Measurements from ENCODE around the gene PPM1D.
A peak's percentile ranks its signal among the peaks of the same experiment; 100 is the strongest.

PPM1D gene

DNA sequence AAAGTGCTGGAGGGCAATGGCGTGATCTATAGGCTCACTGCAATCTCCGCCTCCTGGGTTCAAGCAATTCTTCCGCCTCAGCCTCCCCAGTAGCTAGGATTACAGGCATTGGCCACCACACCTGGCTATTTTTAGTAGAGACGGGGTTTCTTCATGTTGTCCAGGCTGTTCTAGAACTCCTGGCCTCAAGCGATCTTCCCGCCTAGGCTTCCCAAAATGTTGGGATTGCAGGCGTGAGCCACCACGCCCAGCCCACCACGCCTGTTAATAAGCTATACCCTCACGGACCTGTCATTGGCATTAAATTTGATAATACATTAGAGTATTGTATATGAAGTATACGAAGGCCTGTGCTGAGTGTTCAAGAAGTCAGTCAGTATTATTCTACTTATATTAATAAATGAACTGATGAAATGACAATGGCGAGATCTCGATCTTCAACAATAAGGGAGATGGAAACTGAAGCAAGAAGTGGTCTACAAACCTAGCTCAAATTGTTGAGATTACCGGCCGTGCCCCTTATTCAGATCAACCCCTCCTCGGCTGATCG lies 76.8 kb downstream of the PPM1D start:
- DNase-seq, result no peak

DNA sequence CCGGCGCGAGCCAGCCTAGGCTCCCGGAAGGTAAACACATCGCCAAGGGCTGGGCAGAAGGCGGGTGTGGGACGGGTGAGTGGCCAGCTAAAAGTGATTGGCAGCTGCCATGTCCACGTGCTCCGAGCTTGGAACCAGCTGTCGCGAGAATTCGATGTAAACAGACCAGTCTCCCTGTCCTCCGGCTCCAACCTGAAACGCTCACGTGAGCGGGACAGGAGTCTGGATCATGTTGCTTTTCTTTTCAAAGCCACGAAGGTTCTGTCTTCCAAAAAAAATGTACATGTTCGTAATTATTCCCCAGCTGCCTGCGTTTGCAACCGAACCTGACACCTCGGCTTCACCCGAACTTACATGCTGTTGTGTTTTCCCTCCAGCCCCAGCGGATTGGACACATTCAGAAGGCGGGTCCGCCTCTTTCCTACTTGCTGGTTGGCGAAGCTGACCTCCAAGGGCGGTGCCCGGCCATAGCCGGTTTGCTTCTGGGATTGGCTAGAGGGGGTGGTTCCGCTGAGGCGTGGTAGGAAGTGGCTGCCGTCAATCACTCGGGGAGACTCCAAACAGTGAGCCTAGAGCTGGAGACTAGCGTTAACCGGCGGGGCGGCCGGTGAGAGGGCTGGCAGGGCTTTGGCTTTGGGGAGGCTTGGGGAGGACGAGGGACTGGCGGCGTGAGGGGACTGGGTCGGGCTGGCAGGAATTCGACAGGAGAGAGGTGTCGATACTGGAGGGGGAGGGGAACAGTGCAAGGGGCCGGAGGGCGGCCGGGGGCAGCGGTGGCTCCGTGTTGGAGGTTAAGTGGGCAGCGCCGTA lies 77.5 kb downstream of the PPM1D start, which contains the start of gene BCAS3:
Gene BCAS3, plus strand, starts transcription at position 544 of the 810 bp plus-strand sequence.
- DNase-seq, result peak; percentile 98

DNA sequence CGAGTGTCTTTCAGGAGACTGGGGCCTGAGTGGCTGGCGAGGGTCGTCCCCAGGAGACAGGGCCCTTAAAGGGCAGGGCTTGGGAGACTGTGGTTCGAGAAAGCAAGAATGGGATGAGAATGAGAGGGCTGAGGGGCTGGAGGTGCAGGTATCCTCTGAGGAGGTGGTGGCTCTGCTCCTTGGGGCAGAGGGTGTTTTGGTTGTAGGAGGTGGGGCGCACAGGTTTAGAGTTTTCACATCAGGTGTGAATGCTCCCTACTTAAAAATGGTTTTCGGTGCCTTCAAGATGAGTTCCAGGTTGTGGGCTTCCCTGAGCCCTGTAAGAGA lies 78.1 kb downstream of the PPM1D start:
- DNase-seq, result peak; percentile 31

DNA sequence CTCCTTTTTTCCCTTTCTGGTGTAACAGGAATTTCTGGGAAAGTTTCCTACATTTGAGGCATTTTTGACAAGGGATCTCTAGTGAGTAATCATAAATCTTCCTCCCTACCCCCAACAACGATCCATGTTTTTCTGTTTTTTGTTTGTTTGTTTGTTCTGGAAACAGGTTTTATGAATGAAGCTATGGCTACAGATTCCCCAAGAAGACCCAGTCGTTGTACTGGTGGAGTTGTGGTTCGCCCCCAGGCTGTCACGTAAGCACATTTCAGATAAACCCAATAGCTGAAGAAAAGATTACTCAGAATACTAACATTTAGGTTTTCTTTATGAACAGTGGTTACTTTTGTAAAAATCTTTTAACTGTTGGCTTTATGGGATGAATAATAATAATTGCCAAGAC lies 79.3 kb downstream of the PPM1D start:
- DNase-seq, result no peak

DNA sequence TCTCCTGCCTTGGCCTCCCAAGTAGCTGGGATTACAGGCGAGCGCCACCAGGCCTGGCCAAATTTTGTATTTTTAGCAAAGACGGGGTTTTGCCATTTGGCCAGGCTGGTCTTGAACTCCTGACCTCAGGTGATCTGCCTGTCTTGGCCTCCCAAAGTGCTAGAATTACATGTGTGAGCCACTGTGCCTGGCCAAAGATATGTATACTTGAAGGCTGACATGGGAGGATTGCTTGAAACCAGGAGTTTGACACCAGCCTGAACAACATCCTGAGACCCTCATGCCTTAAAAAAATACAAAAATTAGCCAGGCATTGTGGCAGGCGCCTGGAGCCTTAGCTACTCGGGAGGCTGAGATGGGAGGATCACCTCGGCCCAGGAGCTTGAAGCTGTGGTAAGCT lies 80.8 kb downstream of the PPM1D start:
- DNase-seq, result no peak

DNA sequence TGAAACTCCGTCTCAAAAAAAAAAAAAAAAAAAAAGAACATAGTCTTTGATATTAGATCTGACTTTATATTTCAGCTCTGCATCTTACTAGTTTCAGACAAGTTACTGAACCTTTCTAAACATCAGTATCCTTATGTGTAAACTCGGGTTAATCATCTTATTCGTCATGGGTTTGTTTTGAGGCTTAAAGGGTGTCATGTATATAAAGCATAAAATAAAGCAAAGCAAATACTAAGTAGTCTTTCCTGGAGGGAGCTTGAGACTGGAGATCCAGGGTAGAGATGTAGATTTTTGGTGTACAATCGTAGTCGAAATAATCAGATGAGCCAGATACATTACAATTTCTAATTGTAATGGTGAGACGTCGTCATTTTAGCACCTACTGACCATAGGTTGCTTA lies 85.4 kb downstream of the PPM1D start:
- DNase-seq, result no peak

DNA sequence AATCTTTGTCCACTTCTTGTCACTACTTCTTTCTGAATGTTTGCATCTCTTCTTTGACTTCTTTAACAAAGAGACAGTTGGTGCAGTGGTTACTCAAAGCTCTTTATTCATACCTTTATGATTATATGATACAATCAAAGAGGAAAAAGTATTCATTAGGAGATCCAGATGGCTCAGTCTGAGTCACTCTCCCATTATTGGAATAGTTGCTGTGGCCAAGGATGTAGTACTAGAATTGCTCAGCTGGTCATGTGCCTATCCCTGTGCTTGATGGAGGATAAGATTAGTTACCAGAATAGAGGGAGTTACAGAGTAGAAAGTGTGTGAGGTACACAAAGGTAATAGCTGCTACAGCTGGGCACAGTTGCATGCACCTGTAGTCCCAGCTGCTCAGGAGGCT lies 96.0 kb downstream of the PPM1D start:
- DNase-seq, result no peak

DNA sequence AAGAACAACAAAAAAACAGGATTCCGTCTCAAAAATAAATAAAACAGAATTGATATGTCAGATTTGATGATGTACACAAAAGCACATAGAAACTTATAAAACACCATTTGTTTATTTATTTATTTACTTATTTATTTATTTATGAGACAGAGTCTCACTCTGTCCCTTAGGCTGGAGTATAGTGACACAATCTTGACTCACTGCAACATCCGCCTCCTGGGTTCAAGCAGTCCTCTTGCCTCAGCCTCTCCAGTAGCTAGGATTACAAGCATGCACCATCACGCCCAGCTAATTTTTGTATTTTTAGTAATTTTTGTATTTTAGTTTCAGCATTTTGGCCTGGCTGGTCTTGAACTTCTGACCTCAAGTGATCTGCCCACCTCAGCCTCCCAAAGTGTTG lies 99.1 kb downstream of the PPM1D start:
- no peak for DNase-seq

DNA sequence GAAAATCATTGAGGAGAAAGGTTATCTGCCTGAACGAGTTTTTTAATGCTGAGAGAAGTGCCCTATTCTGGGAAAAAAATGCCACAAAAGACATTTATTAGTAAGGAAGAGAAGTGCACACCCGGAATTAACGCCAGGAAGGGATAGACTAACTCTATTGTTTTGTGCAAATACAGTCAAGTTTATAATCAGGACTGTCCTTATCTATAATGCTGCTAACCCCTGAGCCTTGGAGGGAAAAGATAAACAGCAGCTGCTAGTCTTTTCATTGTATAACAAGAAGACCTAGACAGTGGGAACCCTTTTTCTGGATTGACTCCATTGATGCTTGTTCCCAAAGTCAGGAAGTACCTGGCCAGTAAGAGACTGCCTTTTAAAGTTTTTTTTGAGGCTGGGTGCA lies 104.2 kb downstream of the PPM1D start:
- DNase-seq, result no peak

DNA sequence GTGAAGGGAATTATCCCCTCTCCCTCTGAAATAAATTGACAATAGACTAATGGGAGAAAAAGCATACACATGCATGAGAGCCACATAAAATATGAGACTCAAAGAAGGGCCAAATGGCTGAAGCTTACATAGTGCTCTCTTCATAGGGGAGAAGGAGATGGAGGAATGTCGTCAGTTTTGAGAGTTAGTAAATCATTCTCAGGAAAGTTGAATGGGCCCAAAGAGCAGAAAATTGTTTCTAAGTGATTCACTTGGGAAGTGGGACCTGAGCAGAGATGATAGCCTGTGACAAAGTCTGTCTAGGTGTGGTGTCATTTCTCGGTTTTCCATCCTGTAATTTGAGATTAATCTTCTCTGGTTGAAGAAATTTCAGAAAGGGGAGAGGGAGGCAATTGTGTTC lies 112.7 kb downstream of the PPM1D start:
- no peak for DNase-seq

DNA sequence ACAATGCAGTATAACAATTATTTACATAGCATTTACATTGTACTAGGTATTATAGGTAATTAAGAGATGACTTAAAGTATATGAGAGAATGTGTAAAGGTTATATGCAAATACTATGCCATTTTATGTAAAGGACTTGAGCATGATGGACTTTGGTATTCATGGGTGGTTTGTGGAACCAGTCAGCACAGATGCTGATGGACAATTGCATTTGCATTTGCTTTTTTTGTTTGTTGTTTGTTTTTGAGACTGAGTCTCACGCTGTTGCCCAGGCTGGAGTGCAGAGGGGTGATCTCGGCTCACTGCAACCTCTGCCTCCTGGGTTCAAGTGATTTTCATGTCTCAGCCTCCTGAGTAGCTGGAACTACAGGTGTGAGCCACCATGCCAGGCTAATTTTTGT lies 113.6 kb downstream of the PPM1D start:
- DNase-seq, result no peak
